Esophagus squamous epithelium (tissue), 5 donors: Measurements from ENCODE around the gene OBSL1. TPM values are rescaled to one million over a fixed set of nuclear protein-coding genes. Genes with fewer than 3 reads are reported as not detected.

Source experiments
- DNase-seq: peaks from one replicate; lab custom pipeline; 2025; lab: John Stamatoyannopoulos, UW
- H3K27ac ChIP-seq, 4 donors: fragments of 200-600 bp; sonication (generic); one replicate each; pipeline ENCODE4 v1.5.1; 2016 to 2019; ENCODE audit warnings: mild to moderate bottlenecking in 1 of 4
- H3K27me3 ChIP-seq, 4 donors: fragments of 200-600 bp; sonication (generic); 1 replicate in 3 of 4; 2 replicates in 1 of 4; pipeline versions ENCODE4 v1.5.1 to v1.6.0; 2017 to 2021; ENCODE audit warnings: antibody characterized with exemption in 1 of 4
- H3K36me3 ChIP-seq, 3 donors: fragments of 200-600 bp; sonication (generic); one replicate each; pipeline ENCODE4 v1.5.1; 2016 to 2019
- H3K4me1 ChIP-seq, 3 donors: fragments of 200-600 bp; sonication (generic); one replicate each; pipeline ENCODE4 v1.5.1; 2017 to 2019
- H3K4me3 ChIP-seq, 4 donors: fragments of 200-600 bp; sonication (generic); 1 replicate in 3 of 4; 2 replicates in 1 of 4; pipeline ENCODE4 v1.5.1; 2016 to 2019; ENCODE audit warnings: mild to moderate bottlenecking in 2 of 4, moderate library complexity in 1 of 4
- H3K9me3 ChIP-seq, 3 donors: fragments of 200-600 bp; sonication (generic); one replicate each; pipeline ENCODE4 v1.5.1; 2016 to 2019
- POLR2A ChIP-seq, 4 donors: fragments of 450-650 bp; IDR thresholded peaks; one replicate each; pipeline ENCODE4 v1.6.1; 2017; ENCODE audit warnings: antibody characterized with exemption in 4 of 4, mild to moderate bottlenecking in 4 of 4, moderate library complexity in 3 of 4
- WGBS, 2 donors: methylation state at CpG; one replicate each; pipeline ENCODE4 v1.1.5; 2018; 5-methylcytosine and 5-hydroxymethylcytosine counted together
- intact Hi-C: fragments of 100-400 bp; cut with DNase I; formaldehyde crosslinking; loops from one replicate; pipeline ENCODE4 v1.15.0; 2022
- total RNA-seq, 4 donors: library from RNA; depleted of rRNA; stranded (reverse); fragments of >200 nt; gene quantifications; one replicate each; pipeline ENCODE4 v1.1.0, GENCODE V29; 2016
- TF ChIP-seq, protein P1 (sequence below), 6 experiments: fragments of 450-650 bp in 4 of 6; fragments of 200-600 bp in 2 of 6; sonication (generic) in 2 of 6; IDR thresholded peaks; one replicate each; pipeline ENCODE4 v1.5.1; 2016 to 2019; ENCODE audit warnings: antibody characterized with exemption in 6 of 6, mild to moderate bottlenecking in 4 of 6, moderate library complexity in 4 of 6
- donor health status: DM: yes; HTN: yes; CAD: no.

The OBSL1 gene
- total RNA-seq, 4 donors from 2014 or later: 7.0 to 38.9 (median 16.0) TPM

DNA sequence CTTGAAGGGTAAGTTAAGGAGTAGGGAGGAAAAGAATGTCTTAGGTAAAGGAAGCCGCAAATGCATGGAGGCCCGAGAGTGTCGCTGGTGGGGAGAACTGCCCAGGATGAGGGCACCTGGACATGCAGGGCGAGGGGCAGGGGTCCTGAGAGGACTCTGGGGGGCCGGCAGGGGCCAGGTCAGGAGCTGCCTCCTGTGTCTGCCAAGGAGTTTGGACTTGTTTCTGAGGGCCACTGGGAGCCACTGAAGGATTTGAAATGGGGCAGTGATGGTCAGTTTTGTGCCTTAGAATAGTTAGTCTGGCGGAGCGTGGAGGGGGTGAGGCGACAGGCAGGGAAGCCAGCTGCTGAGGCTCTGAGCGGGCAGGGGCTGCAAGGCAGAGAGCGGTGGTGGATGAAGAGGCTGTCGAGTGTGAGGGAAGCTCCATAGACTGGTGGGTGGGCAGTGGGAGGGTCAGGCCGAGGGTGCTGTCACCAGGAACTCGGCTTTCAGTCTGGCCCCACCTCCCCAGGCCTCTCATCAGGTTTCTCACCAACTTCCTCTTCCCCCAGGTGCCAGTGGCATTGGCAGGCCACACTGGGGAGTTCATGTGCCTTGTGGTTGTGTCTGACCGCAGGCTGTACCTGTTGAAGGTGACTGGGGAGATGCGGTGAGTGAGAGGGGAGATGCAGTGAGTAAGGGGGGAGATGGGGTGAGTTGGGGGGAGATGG lies 41.4 kb upstream of the OBSL1 start:
- TF ChIP-seq, protein P1, sequence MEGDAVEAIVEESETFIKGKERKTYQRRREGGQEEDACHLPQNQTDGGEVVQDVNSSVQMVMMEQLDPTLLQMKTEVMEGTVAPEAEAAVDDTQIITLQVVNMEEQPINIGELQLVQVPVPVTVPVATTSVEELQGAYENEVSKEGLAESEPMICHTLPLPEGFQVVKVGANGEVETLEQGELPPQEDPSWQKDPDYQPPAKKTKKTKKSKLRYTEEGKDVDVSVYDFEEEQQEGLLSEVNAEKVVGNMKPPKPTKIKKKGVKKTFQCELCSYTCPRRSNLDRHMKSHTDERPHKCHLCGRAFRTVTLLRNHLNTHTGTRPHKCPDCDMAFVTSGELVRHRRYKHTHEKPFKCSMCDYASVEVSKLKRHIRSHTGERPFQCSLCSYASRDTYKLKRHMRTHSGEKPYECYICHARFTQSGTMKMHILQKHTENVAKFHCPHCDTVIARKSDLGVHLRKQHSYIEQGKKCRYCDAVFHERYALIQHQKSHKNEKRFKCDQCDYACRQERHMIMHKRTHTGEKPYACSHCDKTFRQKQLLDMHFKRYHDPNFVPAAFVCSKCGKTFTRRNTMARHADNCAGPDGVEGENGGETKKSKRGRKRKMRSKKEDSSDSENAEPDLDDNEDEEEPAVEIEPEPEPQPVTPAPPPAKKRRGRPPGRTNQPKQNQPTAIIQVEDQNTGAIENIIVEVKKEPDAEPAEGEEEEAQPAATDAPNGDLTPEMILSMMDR (IDR thresholded peaks at IDR 0.05): no peak
- no peak for TF ChIP-seq POLR2A (IDR thresholded peaks at IDR 0.05)
- Histone ChIP-seq H3K4me1 (no peaks in the 10 kb centered on the region), H3K9me3 (no peaks in the 10 kb centered on the region), H3K4me3 (no peak overlapping the region), H3K36me3 (peaks cover 5 to 84% (median 28%) of the 10 kb centered on the region in 3 donors), H3K27ac (no peak overlapping the region), H3K27me3 (no peaks in the 10 kb centered on the region)
- intact Hi-C loops: no loop called here
- DNase-seq: no peak
- 78 to 89% methylated on average over 13 of the region's 15 CpGs for WGBS, 2 donors

DNA sequence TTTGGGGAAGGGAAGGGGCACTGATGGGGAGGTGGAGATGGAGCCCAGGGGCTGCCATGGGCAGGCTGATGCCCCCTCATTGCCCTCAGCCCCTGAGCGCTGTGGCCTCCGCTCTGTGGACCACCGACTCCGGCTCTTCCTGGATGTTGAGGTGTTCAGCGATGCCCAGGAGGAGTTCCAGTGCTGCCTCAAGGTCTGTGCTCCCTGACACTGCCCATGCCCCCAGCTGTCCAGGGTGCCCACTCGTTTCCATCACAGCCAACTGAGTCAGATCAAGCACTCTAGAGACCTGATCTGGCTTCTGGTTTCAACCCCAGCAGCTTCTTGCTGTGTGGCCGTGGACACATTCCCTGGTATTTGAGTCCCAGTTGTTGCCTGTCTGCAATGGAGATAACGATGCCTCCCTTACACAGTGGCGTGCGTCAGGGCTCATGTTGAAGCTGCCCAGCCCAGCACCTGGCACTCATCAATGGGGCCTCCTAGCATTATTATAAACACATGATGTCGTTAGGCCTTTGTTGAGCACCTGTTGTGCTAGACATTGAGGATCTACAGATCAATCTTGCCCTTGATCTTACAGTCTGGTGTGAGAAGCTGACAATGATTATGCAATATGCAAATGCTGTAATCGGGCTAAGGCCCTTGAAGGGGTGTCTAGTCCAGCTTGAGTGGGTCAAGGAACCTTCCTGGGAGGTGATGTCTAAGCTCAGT lies 40.7 kb upstream of the OBSL1 start:
- H3K4me1 ChIP-seq: no peaks in the 10 kb centered on the region
- no peak for TF ChIP-seq POLR2A (IDR thresholded peaks at IDR 0.05)
- H3K9me3 ChIP-seq: no peaks in the 10 kb centered on the region
- intact Hi-C loops: no loop called here
- DNase-seq: no peak
- H3K4me3 ChIP-seq: no peak overlapping the region
- H3K27me3 ChIP-seq: no peaks in the 10 kb centered on the region
- no peak overlapping the region for H3K27ac ChIP-seq
- 56 to 72% methylated on average over 7 to 8 of the region's 12 CpGs for WGBS, 2 donors
- peaks cover 5 to 91% (median 28%) of the 10 kb centered on the region in 3 donors for H3K36me3 ChIP-seq

DNA sequence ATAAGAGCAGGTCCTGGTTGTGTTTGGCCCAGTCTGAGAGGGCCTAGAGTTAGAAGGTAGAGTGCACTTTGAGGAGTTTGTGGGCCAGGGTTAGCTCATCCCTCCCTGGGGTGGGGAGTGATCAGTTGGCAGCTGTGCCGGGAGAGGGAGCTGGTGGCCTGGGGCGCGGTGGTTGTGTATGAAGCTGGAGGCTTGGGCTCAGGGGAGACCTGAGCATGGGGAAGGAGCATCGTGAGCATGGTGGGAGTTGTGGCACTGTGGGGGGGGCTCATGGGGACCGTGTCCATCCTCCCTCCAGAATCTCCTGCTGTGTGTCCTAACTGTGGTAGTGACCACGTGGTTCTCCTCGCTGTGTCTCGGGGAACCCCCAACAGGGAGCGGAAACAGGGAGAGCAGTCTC lies 40.0 kb upstream of the OBSL1 start:
- Histone ChIP-seq H3K9me3 (no peaks in the 10 kb centered on the region), H3K27me3 (no peaks in the 10 kb centered on the region), H3K4me1 (no peaks in the 10 kb centered on the region), H3K4me3 (no peak overlapping the region), H3K36me3 (peaks cover 10 to 93% (median 35%) of the 10 kb centered on the region in 3 donors), H3K27ac (no peak overlapping the region)
- no peak for TF ChIP-seq POLR2A (IDR thresholded peaks at IDR 0.05)
- TF ChIP-seq, protein P1 (IDR thresholded peaks at IDR 0.05): no peak
- intact Hi-C loops: no loop called here
- no peak for DNase-seq
- WGBS, 2 donors: 73 to 79% methylated on average over 2 to 3 of the region's 9 CpGs

GRCh38 chr2:219609149-219609750 lies 37.9 kb upstream of the OBSL1 start:
- no peaks in the 10 kb centered on the region for H3K27me3 ChIP-seq
- H3K4me3 ChIP-seq: no peak overlapping the region
- intact Hi-C loops: no loop called here
- peaks cover 16 to 93% (median 33%) of the 10 kb centered on the region in 3 donors for H3K36me3 ChIP-seq
- peak overlapping the region in 3 of 4 donors; percentile 54 to 72 (median 70) for H3K27ac ChIP-seq
- H3K9me3 ChIP-seq: no peaks in the 10 kb centered on the region
- no peaks in the 10 kb centered on the region for H3K4me1 ChIP-seq
- DNase-seq: no peak
- TF ChIP-seq, protein P1 (IDR thresholded peaks at IDR 0.05): no peak
- no peak for TF ChIP-seq POLR2A (IDR thresholded peaks at IDR 0.05)
- 73 to 81% methylated on average over 2 to 8 of the region's 13 CpGs for WGBS, 2 donors

- Histone ChIP-seq H3K27ac (peak overlapping the region in 3 of 4 donors; percentile 54 to 72 (median 70)), H3K27me3 (no peaks in the 10 kb centered on the region), H3K9me3 (no peaks in the 10 kb centered on the region), H3K36me3 (peaks cover 18 to 93% (median 33%) of the 10 kb centered on the region in 3 donors), H3K4me1 (no peaks in the 10 kb centered on the region), H3K4me3 (no peak overlapping the region)
- no peak for DNase-seq
- TF ChIP-seq, protein P1 (IDR thresholded peaks at IDR 0.05): no peak
- TF ChIP-seq POLR2A (IDR thresholded peaks at IDR 0.05): no peak
- intact Hi-C loops: no loop called here
- 85 to 88% methylated on average over 5 to 13 of the region's 15 CpGs for WGBS, 2 donors
Measured at GRCh38 chr2:219608399-219608964, 37.1 kb upstream of the OBSL1 start.
